Thyroid gland (tissue), 4 donors: ENCODE results near the gene WDPCP. TPM values are rescaled to one million over a fixed set of nuclear protein-coding genes. Genes with fewer than 3 reads are reported as not detected.

ENCODE experiments used
- DNase-seq, 2 donors: peaks; one replicate each; pipeline ENCODE4 v3.0.0-alpha.2; 2019
- H3K27ac ChIP-seq, 3 donors: fragments of 200-600 bp; sonication (generic); 1 replicate in 2 of 3; 2 replicates in 1 of 3; pipeline ENCODE4 v1.5.1; 2016 to 2019; ENCODE audit warnings: mild to moderate bottlenecking in 1 of 3, moderate library complexity in 1 of 3
- H3K27me3 ChIP-seq: fragments of 200-600 bp; sonication (generic); one replicate; pipeline ENCODE4 v1.5.1; 2019
- H3K36me3 ChIP-seq, 2 donors: fragments of 200-600 bp; sonication (generic); one replicate each; pipeline ENCODE4 v1.5.1; 2016 to 2019
- H3K4me1 ChIP-seq, 2 donors: fragments of 200-600 bp; sonication (generic); one replicate each; pipeline ENCODE4 v1.5.1; 2017 to 2019
- H3K4me3 ChIP-seq, 3 donors: fragments of 200-600 bp; sonication (generic); replicated peaks in 1 of 3; 1 replicate in 2 of 3; 2 replicates in 1 of 3; pipeline ENCODE4 v1.5.1; 2016; ENCODE audit warnings: mild to moderate bottlenecking in 1 of 3
- H3K9me3 ChIP-seq: fragments of 200-600 bp; sonication (generic); one replicate; pipeline ENCODE4 v1.5.1; 2017
- POLR2A ChIP-seq, 2 donors: fragments of 450-650 bp; IDR thresholded peaks; one replicate each; pipeline ENCODE4 v1.6.1; 2017; ENCODE audit warnings: antibody characterized with exemption in 2 of 2, mild to moderate bottlenecking in 2 of 2, moderate library complexity in 1 of 2
- whole genome bisulfite sequencing, 2 donors: methylation state at CpG; one replicate each; pipeline ENCODE4 v1.1.5; 2017; 5-methylcytosine and 5-hydroxymethylcytosine counted together
- intact Hi-C: fragments of 100-400 bp; cut with DNase I; formaldehyde crosslinking; loops from one replicate; pipeline ENCODE4 v1.15.1; 2023
- total RNA-seq, 4 donors: library from RNA; depleted of rRNA; stranded (reverse); fragments of >200 nt; gene quantifications; one replicate each; pipeline ENCODE4 v1.2.3, GENCODE V29; 2016
- TF ChIP-seq, protein P1 (sequence below), 6 experiments: fragments of 200-600 bp in 3 of 6; fragments of 450-650 bp in 3 of 6; sonication (generic) in 3 of 6; IDR thresholded peaks; one replicate each; pipeline ENCODE4 v1.5.1; 2016 to 2019; ENCODE audit warnings: antibody characterized with exemption in 6 of 6, mild to moderate bottlenecking in 2 of 6, inconsistent platforms in 1 of 6, moderate library complexity in 1 of 6

WDPCP gene, protein sequence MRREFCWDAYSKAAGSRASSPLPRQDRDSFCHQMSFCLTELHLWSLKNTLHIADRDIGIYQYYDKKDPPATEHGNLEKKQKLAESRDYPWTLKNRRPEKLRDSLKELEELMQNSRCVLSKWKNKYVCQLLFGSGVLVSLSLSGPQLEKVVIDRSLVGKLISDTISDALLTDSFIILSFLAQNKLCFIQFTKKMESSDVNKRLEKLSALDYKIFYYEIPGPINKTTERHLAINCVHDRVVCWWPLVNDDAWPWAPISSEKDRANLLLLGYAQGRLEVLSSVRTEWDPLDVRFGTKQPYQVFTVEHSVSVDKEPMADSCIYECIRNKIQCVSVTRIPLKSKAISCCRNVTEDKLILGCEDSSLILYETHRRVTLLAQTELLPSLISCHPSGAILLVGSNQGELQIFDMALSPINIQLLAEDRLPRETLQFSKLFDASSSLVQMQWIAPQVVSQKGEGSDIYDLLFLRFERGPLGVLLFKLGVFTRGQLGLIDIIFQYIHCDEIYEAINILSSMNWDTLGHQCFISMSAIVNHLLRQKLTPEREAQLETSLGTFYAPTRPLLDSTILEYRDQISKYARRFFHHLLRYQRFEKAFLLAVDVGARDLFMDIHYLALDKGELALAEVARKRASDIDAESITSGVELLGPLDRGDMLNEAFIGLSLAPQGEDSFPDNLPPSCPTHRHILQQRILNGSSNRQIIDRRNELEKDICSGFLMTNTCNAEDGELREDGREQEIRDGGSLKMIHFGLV
- 10 to 100 TPM; 18.3 to 33.1 (median 22.0) TPM for total RNA-seq

DNA sequence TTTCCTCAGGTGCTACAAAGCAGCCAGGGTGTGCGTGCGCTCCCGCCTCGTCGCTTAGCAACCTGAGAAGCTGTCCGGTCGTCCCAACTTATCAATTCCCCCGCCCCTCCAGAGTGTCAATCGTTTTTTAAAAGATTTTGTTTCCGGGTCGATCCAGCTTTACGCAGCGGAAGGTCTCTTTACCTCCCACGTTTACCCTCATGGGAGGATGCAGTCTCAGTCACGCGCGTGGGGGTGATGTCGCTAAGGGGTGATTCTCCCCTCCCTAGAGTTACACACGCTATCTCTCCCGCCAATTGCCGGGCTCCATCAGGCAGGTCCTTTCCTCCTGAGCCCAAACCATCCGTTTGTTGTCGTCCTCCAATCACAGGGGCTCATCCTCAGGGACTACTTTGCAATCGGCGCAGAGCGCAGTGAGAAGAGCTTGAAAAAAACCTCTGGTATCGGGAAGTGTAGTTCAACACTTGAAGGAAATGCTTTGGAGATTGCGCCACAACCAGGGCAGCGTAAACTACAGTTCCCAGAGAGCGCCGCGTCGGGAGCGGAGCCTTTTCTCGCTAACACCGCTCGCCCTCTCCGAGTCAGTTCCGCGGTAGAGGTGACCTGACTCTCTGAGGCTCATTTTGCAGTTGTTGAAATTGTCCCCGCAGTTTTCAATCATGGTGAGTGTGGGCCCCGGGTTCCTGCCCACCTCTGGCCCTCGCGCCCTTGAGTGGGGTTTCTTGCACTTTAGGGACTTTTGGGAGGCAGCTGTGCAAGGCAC, at the start of gene WDPCP, which contains the start of gene MDH1:
TSS of gene WDPCP (minus strand) at position 93 of the 763 bp plus-strand sequence. CDS start 206 bp downstream, outside the sequence.
TSS of gene MDH1 (plus strand) at position 579 of the 763 bp plus-strand sequence. CDS start at position 660, 81 bp downstream.
- Histone ChIP-seq H3K9me3 (no peaks in the 10 kb centered on the region), H3K4me3 (peak within 1 kb of the TSS; percentile 31 to 70 (median 69)), H3K27me3 (no peaks in the 10 kb centered on the region), H3K27ac (peak within 1 kb of the TSS; percentile 42 to 84 (median 77)), H3K4me1 (peaks cover 8 to 16% of the 10 kb centered on the region in 2 donors), H3K36me3 (no peaks in the 10 kb centered on the region)
- WGBS, 2 donors, result 0 to 1% methylated on average over 28 to 39 of the region's 44 CpGs
- TF ChIP-seq, protein P1, sequence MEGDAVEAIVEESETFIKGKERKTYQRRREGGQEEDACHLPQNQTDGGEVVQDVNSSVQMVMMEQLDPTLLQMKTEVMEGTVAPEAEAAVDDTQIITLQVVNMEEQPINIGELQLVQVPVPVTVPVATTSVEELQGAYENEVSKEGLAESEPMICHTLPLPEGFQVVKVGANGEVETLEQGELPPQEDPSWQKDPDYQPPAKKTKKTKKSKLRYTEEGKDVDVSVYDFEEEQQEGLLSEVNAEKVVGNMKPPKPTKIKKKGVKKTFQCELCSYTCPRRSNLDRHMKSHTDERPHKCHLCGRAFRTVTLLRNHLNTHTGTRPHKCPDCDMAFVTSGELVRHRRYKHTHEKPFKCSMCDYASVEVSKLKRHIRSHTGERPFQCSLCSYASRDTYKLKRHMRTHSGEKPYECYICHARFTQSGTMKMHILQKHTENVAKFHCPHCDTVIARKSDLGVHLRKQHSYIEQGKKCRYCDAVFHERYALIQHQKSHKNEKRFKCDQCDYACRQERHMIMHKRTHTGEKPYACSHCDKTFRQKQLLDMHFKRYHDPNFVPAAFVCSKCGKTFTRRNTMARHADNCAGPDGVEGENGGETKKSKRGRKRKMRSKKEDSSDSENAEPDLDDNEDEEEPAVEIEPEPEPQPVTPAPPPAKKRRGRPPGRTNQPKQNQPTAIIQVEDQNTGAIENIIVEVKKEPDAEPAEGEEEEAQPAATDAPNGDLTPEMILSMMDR (IDR thresholded peaks at IDR 0.05), result no peak
- peak; percentile 36 to 90 for TF ChIP-seq POLR2A (IDR thresholded peaks at IDR 0.05)
- peak; percentile 94 to 95 for DNase-seq
- intact Hi-C loops, result no loop called here

DNA sequence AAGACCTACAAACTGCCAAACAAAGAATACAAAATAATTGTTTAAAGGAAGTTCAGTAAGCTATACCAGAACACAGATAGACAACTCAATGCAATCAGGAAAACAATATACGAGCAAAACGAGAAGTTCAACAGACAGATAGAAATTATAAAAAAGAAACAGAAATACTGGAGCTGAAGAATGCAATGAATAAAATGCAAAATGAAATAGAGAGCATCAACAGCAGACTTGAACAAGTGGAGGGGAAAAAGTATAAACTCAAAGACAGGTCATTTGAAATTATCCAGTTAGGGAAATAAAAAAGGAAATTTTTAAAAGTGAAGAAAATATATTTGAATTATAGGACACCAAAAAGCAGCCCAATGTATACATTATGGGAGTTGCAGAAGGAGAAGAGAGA, 44.1 kb upstream of the WDPCP start:
- Histone ChIP-seq H3K27me3 (no peaks in the 10 kb centered on the region), H3K4me1 (no peaks in the 10 kb centered on the region), H3K36me3 (no peaks in the 10 kb centered on the region), H3K9me3 (no peaks in the 10 kb centered on the region), H3K4me3 (no peak overlapping the region), H3K27ac (no peak overlapping the region)
- TF ChIP-seq POLR2A (IDR thresholded peaks at IDR 0.05), result no peak
- TF ChIP-seq, protein P1 (IDR thresholded peaks at IDR 0.05), result no peak
- intact Hi-C loops, result no loop called here
- DNase-seq, result no peak
- WGBS, 2 donors, result 93 to 94% methylated on average over 2 of the region's 2 CpGs

DNA sequence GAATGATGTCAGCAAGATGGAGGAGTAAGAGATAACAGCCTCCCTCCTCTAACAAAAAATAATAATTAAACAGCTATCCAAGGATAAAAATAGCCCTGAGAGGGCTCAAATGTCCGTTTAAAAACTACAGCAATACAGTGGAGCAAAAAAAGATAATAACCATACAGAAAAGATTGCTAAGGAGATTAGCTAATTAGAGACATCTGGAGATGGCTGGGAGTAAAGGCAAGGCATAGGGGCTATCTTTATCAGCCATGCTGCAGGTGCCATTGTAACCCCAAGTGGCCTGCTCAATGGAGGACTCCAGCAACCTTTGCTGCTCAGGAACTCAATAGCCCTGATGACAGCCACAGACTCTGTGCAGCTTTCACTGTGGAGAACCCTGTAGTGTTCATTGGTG, 43.2 kb upstream of the WDPCP start:
- TF ChIP-seq, protein P1 (IDR thresholded peaks at IDR 0.05), result no peak
- TF ChIP-seq POLR2A (IDR thresholded peaks at IDR 0.05), result no peak
- Histone ChIP-seq H3K27ac (no peak overlapping the region), H3K9me3 (no peaks in the 10 kb centered on the region), H3K4me1 (no peaks in the 10 kb centered on the region), H3K4me3 (no peak overlapping the region), H3K36me3 (no peaks in the 10 kb centered on the region), H3K27me3 (no peaks in the 10 kb centered on the region)
- DNase-seq, result no peak
- WGBS, 2 donors, result 54 to 74% methylated on average over 1 of the region's 1 CpG
- intact Hi-C loops, result no loop called here

DNA sequence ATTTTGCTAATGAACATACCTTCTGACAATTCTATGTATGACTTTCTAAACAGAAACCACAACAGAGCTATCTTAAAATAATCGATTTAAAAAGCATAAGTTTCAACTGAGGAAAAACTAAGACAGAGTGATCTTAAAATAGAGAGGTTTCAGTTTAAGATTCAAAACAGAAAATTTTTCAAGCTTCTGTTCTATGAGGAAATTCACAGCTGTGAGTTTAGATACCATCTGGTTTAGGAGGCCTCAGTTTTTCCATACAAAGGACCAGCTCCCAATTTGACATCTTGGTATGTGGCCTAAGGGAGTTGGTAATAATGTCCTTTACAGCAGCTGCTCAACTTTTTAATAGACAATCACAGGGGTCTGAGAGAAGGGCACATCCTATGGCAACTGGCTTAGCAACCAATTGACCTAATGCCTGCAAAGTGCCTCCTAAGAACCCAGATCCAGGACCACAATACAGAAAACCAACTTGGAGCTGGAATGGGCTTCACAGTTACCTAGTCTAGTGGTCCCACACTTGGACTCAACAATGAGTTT, 40.2 kb upstream of the WDPCP start:
- Histone ChIP-seq H3K9me3 (no peaks in the 10 kb centered on the region), H3K36me3 (no peaks in the 10 kb centered on the region), H3K27ac (no peak overlapping the region), H3K27me3 (no peaks in the 10 kb centered on the region), H3K4me1 (no peaks in the 10 kb centered on the region), H3K4me3 (no peak overlapping the region)
- no peak for TF ChIP-seq POLR2A (IDR thresholded peaks at IDR 0.05)
- TF ChIP-seq, protein P1 (IDR thresholded peaks at IDR 0.05), result no peak
- 93 to 95% methylated on average over 1 of the region's 1 CpG for WGBS, 2 donors
- no peak for DNase-seq
- intact Hi-C loops, result no loop called here
